Activated CD4-positive, alpha-beta T cell treated with anti-CD3 and anti-CD28 coated beads, Interleukin-2, amount 10 ng/mL, durations not matched to agents 7 days and 5 days (primary cell): ENCODE measurements around the gene PNRC1. TPM values are rescaled to one million over a fixed set of nuclear protein-coding genes. Genes with fewer than 3 reads are reported as not detected.
"Not testable (repeated sequence)": the region's sequence is repeated elsewhere in the genome, so short reads cannot be mapped to it uniquely, and the experiment has no call there.

ENCODE experiments used
- CTCF ChIA-PET: fragments of 350-600 bp; sonication (Branson Sonifier 250); formaldehyde crosslinking; loops from one replicate; lab custom pipeline; 2021; ENCODE audit warnings: antibody characterized with exemption; lab: Charles Lee
- POLR2A ChIA-PET: fragments of 350-600 bp; sonication (Branson Sonifier 250); formaldehyde crosslinking; loops from one replicate; lab custom pipeline; 2021; ENCODE audit warnings: antibody characterized with exemption; lab: Charles Lee
- DNase-seq: peaks from one replicate; pipeline ENCODE4 v3.0.0-alpha.2; 2020
- H3K27ac Mint-ChIP-seq: one replicate; pipeline ENCODE4 v1.8.0; 2021; ENCODE audit warnings: mild to moderate bottlenecking, moderate library complexity, mixed read lengths
- H3K27me3 Mint-ChIP-seq: one replicate; pipeline ENCODE4 v1.8.0; 2021; ENCODE audit warnings: mixed read lengths
- H3K36me3 Mint-ChIP-seq: one replicate; pipeline ENCODE4 v1.8.0; 2021; ENCODE audit warnings: low read depth, mixed read lengths
- H3K4me1 Mint-ChIP-seq: one replicate; pipeline ENCODE4 v1.8.0; 2021; ENCODE audit warnings: mixed read lengths
- H3K4me3 Mint-ChIP-seq: one replicate; pipeline ENCODE4 v1.8.0; 2021; ENCODE audit warnings: mild to moderate bottlenecking, moderate library complexity, mixed read lengths
- H3K9me3 Mint-ChIP-seq: one replicate; pipeline ENCODE4 v1.8.0; 2021; ENCODE audit warnings: mixed read lengths
- total RNA-seq, 2 experiments: library from RNA; stranded (reverse); gene quantifications; one replicate each; pipeline ENCODE4 v1.2.3, GENCODE V29; 2021

The PNRC1 gene
- total RNA-seq, 2 experiments from 2014 or later, result 95.0 to 111 TPM

- H3K9me3 Mint-ChIP-seq, result peaks cover 3% of the 10 kb centered on the region
- H3K4me1 Mint-ChIP-seq, result peaks cover 12% of the 10 kb centered on the region
- no peak overlapping the region for H3K27ac Mint-ChIP-seq
- H3K36me3 Mint-ChIP-seq, result no peaks in the 10 kb centered on the region
- DNase-seq, result no peak
- ChIA-PET CTCF (interaction anchor here (1.0 kb wide), 1 partner anchor 16 kb away, joined by 3 read pairs; no protein-coding TSS in a partner anchor), POLR2A (no interaction called here)
- no peak overlapping the region for H3K4me3 Mint-ChIP-seq
- H3K27me3 Mint-ChIP-seq, result no peaks in the 10 kb centered on the region
Observed at GRCh38 chr6:89045576-89045975, 35.0 kb upstream of the PNRC1 start.

GRCh38 chr6:89047473-89047872, 33.1 kb upstream of the PNRC1 start:
- DNase-seq, result no peak
- H3K27me3 Mint-ChIP-seq, result no peaks in the 10 kb centered on the region
- no peak overlapping the region for H3K27ac Mint-ChIP-seq
- H3K9me3 Mint-ChIP-seq, result no peaks in the 10 kb centered on the region
- H3K4me3 Mint-ChIP-seq, result no peak overlapping the region
- peaks cover 27% of the 10 kb centered on the region for H3K4me1 Mint-ChIP-seq
- H3K36me3 Mint-ChIP-seq, result peaks cover 4% of the 10 kb centered on the region
- POLR2A ChIA-PET, result no interaction called here
- CTCF ChIA-PET, result interaction anchor here (1.3 kb wide), 1 partner anchor 36 kb away, joined by 3 read pairs; no protein-coding TSS in a partner anchor

- Mint-ChIP-seq H3K4me1 (peaks cover 22% of the 10 kb centered on the region), H3K36me3 (peaks cover 4% of the 10 kb centered on the region), H3K9me3 (no peaks in the 10 kb centered on the region), H3K27me3 (no peaks in the 10 kb centered on the region), H3K27ac (no peak overlapping the region), H3K4me3 (no peak overlapping the region)
- ChIA-PET CTCF (interaction anchor here (0.7 kb wide), 1 partner anchor 306 kb away, joined by 3 read pairs; no protein-coding TSS in a partner anchor), POLR2A (no interaction called here)
- DNase-seq, result no peak
Observed at GRCh38 chr6:89048288-89048923, 32.1 kb upstream of the PNRC1 start.

DNA sequence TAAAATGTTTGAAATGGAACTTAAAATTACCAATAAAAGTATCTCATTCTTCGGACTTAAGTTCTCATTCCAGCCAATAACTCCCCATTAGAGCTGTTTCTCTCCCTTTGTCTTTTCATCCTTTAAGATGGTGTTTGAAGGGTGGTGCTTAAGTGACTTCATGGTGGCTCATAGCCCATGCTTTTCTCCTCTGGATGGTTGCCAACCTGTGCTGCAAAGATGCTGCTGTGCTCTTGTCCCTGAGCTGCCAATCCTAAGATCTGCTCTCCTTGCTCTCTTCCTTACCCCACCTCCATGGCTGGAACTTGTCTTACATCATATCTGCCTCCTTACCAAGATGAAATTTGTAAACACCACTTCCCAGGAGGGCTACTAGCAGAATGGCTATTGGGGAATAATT, 31.6 kb upstream of the PNRC1 start:
- ChIA-PET CTCF (interaction anchor here (0.7 kb wide), 1 partner anchor 306 kb away, joined by 3 read pairs; no protein-coding TSS in a partner anchor), POLR2A (no interaction called here)
- Mint-ChIP-seq H3K36me3 (peaks cover 4% of the 10 kb centered on the region), H3K4me1 (peaks cover 22% of the 10 kb centered on the region), H3K4me3 (no peak overlapping the region), H3K27me3 (no peaks in the 10 kb centered on the region), H3K9me3 (peaks cover 1% of the 10 kb centered on the region), H3K27ac (no peak overlapping the region)
- no peak for DNase-seq

GRCh38 chr6:89050155-89050554, 30.4 kb upstream of the PNRC1 start:
- POLR2A ChIA-PET, result no interaction called here
- peaks cover 7% of the 10 kb centered on the region for H3K9me3 Mint-ChIP-seq
- CTCF ChIA-PET, result no interaction called here
- H3K4me3 Mint-ChIP-seq, result no peak overlapping the region
- DNase-seq, result no peak
- peaks cover 4% of the 10 kb centered on the region for H3K36me3 Mint-ChIP-seq
- H3K27me3 Mint-ChIP-seq, result no peaks in the 10 kb centered on the region
- peak overlapping the region; percentile 9 for H3K27ac Mint-ChIP-seq
- H3K4me1 Mint-ChIP-seq, result peaks cover 22% of the 10 kb centered on the region

GRCh38 chr6:89050697-89051096, 29.9 kb upstream of the PNRC1 start:
- no peak overlapping the region for H3K4me3 Mint-ChIP-seq
- H3K4me1 Mint-ChIP-seq, result peaks cover 22% of the 10 kb centered on the region
- no peak overlapping the region for H3K27ac Mint-ChIP-seq
- peaks cover 4% of the 10 kb centered on the region for H3K36me3 Mint-ChIP-seq
- H3K9me3 Mint-ChIP-seq, result peaks cover 7% of the 10 kb centered on the region
- H3K27me3 Mint-ChIP-seq, result no peaks in the 10 kb centered on the region
- CTCF ChIA-PET, result no interaction called here
- POLR2A ChIA-PET, result no interaction called here
- no peak for DNase-seq

GRCh38 chr6:89051676-89052075, 28.9 kb upstream of the PNRC1 start:
- Mint-ChIP-seq H3K4me3 (no peak overlapping the region), H3K27ac (peak overlapping the region; percentile 62), H3K9me3 (peaks cover 7% of the 10 kb centered on the region), H3K36me3 (peaks cover 4% of the 10 kb centered on the region), H3K27me3 (no peaks in the 10 kb centered on the region), H3K4me1 (peaks cover 22% of the 10 kb centered on the region)
- ChIA-PET POLR2A (no interaction called here), CTCF (no interaction called here)
- DNase-seq, result no peak

DNA sequence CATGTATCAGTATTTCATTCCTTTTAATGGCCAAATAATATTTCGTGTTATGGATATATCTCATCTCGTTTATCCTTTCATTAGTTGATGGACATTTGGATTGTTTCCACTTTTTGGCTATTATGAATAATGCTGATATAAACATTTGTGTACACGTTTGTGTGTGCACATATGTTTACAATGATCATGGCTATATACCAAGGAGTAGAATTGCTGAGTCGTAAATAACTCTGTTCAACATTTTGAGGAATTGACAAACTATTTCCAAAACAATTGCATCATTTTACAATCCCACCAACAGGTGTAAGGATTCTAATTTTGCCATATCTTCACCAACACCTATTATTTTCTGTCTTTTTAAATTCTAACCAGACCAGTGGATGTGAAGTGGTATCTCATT, 26.3 kb upstream of the PNRC1 start:
- Mint-ChIP-seq H3K9me3 (peaks cover 7% of the 10 kb centered on the region), H3K36me3 (peaks cover 4% of the 10 kb centered on the region), H3K4me1 (peaks cover 22% of the 10 kb centered on the region), H3K27me3 (peaks cover 5% of the 10 kb centered on the region), H3K27ac (no peak overlapping the region), H3K4me3 (no peak overlapping the region)
- ChIA-PET POLR2A (no interaction called here), CTCF (interaction anchor here (1.2 to 1.5 kb wide), 2 partner anchors 11 to 19 kb away, joined by 3 read pairs; no protein-coding TSS in a partner anchor)
- DNase-seq, result no peak

DNA sequence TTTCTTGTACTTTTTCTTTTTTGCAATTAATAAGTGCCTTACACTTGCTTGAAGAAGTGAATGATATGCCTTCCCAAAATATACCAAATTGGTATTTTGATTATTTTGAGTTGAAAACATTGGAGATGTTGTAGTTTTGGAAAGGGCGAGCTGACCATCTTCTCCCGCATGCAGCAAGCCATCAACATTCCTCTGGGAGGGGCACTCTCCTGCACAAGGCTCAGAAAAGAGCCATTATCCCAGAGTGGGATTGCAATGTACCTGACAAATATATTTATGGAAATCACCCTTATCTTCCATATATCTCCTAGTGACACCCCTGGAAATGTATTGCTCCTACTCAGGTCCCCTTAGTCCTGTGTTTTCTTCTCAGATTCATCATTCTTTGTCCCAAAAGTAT, 22.8 kb upstream of the PNRC1 start:
- H3K27me3 Mint-ChIP-seq, result peaks cover 5% of the 10 kb centered on the region
- POLR2A ChIA-PET, result no interaction called here
- H3K9me3 Mint-ChIP-seq, result peaks cover 7% of the 10 kb centered on the region
- no peak for DNase-seq
- H3K4me3 Mint-ChIP-seq, result no peak overlapping the region
- H3K27ac Mint-ChIP-seq, result no peak overlapping the region
- CTCF ChIA-PET, result no interaction called here
- no peaks in the 10 kb centered on the region for H3K4me1 Mint-ChIP-seq
- H3K36me3 Mint-ChIP-seq, result no peaks in the 10 kb centered on the region

GRCh38 chr6:89058627-89059026, 21.9 kb upstream of the PNRC1 start:
- no peak for DNase-seq
- Mint-ChIP-seq H3K27me3 (peaks cover 5% of the 10 kb centered on the region), H3K36me3 (no peaks in the 10 kb centered on the region), H3K27ac (no peak overlapping the region), H3K4me3 (no peak overlapping the region), H3K9me3 (peaks cover 7% of the 10 kb centered on the region), H3K4me1 (no peaks in the 10 kb centered on the region)
- CTCF ChIA-PET, result no interaction called here
- POLR2A ChIA-PET, result interaction anchor here (0.6 kb wide), 1 partner anchor 1287 kb away, joined by 3 read pairs; no protein-coding TSS in a partner anchor

DNA sequence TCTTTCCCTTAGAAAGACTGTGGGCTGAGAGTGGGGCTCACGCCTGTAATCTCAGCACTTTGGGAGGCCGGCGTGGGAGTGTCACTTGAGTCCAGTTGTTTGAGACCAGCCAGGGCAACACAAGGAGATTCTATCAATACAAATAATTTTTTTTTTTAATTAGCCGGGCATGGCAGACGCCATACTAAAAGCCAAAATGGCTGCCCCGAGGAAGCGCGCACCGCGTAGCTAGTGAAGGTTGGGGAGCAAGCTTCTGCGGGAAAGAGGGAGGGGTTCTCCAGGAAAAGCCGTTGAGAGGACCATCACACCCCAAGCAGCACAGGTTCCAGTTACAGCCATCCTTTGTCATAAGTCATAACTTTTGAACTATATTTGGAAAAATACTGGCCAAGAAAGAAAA, 21.3 kb upstream of the PNRC1 start:
- Mint-ChIP-seq H3K4me3 (no peak overlapping the region), H3K27me3 (peaks cover 5% of the 10 kb centered on the region), H3K27ac (no peak overlapping the region), H3K36me3 (no peaks in the 10 kb centered on the region), H3K4me1 (no peaks in the 10 kb centered on the region), H3K9me3 (peaks cover 3% of the 10 kb centered on the region)
- no peak for DNase-seq
- ChIA-PET POLR2A (interaction anchor here (0.6 kb wide), 1 partner anchor 1288 kb away, joined by 3 read pairs; no protein-coding TSS in a partner anchor), CTCF (interaction anchor here (0.6 kb wide), 1 partner anchor 17 kb away, joined by 3 read pairs; no protein-coding TSS in a partner anchor)

GRCh38 chr6:89063881-89064280, 16.7 kb upstream of the PNRC1 start:
- no peak for DNase-seq
- ChIA-PET CTCF (no interaction called here), POLR2A (no interaction called here)
- H3K4me1 Mint-ChIP-seq, result no peaks in the 10 kb centered on the region
- no peaks in the 10 kb centered on the region for H3K9me3 Mint-ChIP-seq
- no peaks in the 10 kb centered on the region for H3K36me3 Mint-ChIP-seq
- no peak overlapping the region for H3K27ac Mint-ChIP-seq
- H3K4me3 Mint-ChIP-seq, result no peak overlapping the region
- peaks cover 6% of the 10 kb centered on the region for H3K27me3 Mint-ChIP-seq

GRCh38 chr6:89064931-89065330, 15.6 kb upstream of the PNRC1 start:
- H3K27ac Mint-ChIP-seq, POLR2A ChIA-PET, H3K4me1 Mint-ChIP-seq, H3K36me3 Mint-ChIP-seq, H3K9me3 Mint-ChIP-seq, H3K4me3 Mint-ChIP-seq, H3K27me3 Mint-ChIP-seq, DNase-seq: not testable (repeated sequence)
- CTCF ChIA-PET, result interaction anchor here (1.1 kb wide), 1 partner anchor 11 kb away, joined by 3 read pairs; no protein-coding TSS in a partner anchor
